GM21423 (cell line): ENCODE data around the gene MORN5.

ENCODE experiments used
- ATAC-seq: cut with Tn5 transposase; IDR thresholded peaks from one replicate; pipeline ENCODE4 v1.9.1; 2021; ENCODE audit warnings: mild to moderate bottlenecking, moderate library complexity; ENCODE audit not compliant: unreplicated experiment

The MORN5 gene

DNA sequence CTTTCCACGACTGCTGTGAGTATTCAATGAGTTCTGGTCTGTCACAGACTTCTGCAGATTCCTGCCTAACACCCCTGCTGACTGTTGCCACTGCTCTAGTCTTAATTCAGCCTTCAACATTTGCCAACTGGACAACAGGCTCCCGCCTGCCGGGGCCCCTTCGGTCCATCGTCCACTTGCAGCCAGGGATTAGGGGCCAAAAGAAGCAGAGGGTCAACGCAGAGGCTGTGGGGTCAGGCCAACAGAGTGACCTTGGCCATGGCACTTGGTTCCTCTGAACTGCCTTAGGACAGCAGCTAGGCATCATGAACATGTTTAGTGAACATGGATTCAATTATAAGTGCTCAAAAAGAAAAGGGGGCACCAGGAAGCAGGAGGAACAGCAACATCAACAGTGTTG lies 28.7 kb downstream of the MORN5 start:
- no peak for ATAC-seq

DNA sequence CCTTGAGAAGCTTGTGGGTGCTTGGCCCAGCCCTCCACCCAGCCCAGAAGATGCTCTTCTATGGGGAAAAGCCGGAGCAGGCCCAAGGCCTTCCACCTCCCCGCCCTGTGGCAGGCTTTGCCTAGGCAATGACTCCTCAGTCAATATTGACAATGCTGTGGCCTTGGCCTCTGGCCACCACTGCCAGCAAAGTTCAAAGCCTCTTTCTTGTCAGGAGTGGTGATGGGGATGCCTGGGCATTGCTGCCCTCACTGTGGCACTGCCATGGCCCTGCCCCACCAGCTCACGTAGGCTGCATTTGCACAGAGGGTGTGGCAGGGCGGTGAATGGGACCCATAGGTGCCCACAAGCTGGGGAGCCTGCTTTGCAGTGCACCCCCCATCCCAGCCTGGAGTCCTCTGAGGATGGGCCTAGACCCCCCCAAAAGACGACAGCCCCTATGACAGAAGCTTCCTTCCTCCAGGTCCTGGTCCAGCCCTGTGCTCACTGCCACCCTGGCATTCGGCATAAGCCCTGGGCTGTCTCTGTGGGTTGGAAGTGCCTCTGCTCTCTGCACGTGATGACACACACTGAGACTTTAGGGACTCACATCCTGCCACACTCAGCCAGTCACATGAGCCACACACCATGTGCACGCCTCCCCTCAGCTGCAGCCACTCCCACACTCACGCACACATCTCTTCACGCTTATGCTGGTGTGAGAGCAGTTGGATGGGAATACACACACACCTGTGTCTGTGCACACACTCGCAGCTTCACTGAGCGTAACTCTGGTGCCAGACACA lies 31.1 kb downstream of the MORN5 start:
- no peak for ATAC-seq

DNA sequence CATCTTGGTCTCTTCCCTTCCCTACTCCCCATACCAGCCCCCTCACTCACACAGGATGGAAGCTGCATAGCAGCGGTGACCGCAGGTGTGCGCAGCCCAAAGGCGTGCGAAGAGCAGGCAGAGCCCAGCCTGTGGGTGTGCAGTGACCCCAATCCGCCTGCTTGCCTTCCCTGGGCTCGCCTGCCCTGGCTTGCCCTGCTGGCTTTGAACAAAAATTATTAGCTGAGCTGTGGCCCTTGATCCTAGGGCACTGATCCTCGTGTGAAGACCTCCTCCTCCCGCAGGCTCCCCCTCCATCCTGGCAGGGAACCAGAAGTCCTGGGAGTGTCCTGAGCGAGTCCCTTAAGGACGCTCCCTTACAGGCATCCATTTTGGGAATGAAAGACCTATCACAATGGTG lies 31.9 kb downstream of the MORN5 start:
- ATAC-seq = no peak

DNA sequence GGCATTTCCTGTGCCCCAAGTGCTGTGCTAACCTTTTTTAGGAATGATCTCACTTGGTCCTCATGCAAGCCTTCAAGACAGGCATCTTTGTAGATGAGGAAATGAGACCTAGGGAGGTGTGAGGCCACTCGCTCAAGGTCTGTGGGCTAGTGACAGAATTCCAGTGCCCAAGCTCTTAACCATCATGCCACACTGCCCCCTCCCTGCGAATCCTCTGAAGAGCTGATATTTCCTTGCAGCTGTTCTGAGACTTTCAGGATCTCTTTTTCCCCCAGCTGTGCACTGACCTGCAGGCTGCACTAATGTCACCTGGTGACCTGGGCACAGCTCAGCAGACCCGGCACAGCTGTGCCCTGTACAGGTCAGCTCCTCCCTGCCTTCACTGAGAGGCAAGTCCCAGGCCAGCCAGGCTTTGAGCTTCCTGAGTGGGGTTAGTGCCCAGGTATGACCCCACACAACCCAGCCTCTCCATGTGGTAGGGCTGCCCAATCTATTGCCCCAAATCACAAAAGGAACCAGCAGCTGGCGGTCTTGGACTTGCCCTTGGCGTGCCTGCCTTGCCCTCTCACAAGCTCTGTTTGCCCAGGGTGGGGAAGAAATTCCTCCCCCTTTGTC lies 32.7 kb downstream of the MORN5 start:
- ATAC-seq = no peak

DNA sequence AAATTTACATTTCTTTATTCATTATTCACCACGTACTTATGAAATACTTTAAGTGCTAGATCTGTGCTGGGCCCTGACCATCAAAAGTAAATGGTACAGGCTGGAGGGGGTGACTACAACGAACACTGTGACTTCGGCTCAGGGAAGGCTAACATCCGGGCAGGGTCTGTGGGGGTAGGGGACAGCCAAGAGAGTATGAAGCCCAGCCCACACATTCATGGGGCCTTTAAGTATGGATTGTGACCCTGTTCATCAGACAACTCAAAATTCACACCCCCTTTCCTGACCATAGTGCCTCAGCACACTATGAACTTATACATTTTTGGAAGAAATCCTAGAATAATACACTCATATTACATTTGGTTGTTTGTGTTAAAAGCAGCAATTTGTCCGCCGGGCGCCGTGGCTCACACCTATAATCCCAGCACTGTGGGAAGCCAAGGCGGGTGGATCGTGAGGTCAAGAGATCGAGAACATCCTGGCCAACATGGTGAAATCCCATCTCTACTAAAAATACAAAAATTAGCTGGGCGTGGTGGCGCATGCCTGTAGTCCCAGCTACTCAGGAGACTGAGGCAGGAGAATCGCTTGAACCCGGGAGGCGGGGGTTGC lies 33.3 kb downstream of the MORN5 start:
- ATAC-seq = no peak

DNA sequence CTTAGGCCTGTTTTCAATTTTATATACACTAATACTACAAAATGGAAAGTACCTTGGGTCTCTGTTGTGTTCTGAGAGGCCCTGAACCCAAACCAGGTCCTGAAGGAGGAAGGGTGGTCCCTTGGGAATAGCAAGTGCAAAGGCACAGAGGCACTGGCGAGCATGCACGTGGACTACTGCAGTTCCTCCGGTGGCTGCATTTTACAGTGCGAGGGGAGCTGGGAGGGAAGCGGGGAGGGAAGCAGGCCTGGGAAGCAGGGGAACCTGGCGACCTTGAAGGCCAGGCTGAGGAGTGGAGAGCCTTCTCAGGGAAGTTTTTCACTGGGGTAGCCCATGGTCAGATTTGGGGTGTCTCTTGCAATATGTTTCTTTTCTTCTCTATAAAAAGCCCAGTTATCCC lies 33.9 kb downstream of the MORN5 start:
- ATAC-seq = no peak

DNA sequence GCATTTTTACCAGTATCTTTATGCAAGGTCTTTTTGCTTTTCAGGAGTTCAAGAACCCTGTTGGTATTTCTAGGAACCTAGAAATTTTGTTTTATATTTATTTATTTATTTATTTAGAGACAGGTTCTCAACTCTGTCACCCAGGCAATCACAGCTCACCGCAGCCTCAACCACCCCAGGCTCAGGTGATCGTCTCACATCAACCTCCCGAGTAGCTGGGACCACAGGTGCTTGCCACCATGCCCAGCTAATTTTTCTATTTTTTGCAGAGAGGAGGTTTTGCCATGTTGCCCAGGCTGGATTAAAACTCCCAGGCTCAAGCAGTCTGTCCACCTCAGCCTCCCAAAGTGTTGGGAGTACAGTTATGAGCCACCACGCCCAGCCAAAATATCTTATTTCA lies 36.2 kb downstream of the MORN5 start:
- ATAC-seq = no peak

DNA sequence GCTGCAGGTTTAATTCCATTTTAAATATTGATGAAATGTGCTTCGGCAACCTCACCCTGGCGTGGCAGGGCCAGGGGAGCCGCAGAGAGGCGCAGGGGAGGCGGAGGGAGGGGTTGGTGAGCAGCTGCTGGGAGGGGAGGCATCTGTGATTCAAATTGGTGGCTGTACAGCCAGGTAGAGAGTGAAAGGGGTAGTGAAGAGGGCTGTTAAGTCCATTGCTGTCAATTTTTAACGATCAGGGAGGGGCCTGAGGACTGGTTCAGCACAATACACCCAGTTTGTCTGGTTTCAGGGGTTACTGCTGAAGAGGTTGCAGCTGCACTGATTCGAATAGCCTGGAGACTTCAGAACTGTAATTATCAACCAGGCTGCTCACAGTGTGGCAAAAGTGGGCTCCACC lies 37.7 kb downstream of the MORN5 start:
- ATAC-seq = no peak

DNA sequence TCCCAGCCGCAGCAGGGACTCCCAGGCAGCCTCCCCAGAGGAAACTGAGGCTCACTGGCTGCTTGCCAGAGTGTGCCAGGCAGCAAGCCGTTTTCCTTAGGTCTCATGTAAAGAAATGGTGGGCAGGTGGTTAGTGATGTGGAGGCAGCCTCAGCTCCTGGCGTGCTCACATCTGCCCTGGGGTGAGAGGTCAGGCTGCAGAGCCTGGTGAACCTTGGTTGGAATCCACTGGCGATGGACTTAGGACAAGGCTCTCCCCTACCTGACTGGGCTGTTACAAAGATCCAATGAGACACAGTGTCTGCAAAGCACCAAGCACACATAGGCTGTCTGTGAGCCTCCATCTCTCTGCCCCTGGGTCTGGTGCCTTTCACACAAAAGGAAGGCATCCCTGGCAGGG lies 38.2 kb downstream of the MORN5 start:
- ATAC-seq = no peak

DNA sequence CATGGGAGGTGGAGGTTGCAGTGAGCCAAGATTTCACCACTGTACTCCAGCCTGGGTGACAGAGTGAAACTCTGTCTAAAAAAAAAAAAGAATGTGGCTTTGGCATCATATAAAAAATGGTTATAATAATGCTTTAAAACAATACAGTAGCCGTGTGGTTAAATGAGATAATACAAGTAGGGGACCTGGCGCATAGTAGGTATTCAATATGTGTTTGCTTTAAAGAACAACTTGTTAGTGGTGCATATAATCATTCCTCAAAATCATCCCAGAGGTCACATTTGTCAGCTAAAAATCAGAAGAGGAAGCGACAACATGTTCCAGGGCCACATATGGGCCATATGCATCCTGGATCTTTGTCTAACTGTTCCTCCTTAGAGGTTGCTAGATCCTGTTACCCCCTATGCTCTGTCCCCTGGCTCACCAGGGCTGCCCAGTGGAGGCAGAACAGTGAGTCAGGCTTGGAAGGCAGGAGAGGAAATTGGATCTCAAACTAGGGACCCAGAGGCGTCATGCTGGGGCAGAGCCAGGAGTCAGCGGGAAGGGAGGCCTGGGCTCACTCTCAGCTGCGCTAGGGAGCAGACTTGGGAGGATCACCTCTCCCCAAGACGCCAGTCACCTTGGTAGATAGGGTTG lies 41.4 kb downstream of the MORN5 start:
- no peak for ATAC-seq

DNA sequence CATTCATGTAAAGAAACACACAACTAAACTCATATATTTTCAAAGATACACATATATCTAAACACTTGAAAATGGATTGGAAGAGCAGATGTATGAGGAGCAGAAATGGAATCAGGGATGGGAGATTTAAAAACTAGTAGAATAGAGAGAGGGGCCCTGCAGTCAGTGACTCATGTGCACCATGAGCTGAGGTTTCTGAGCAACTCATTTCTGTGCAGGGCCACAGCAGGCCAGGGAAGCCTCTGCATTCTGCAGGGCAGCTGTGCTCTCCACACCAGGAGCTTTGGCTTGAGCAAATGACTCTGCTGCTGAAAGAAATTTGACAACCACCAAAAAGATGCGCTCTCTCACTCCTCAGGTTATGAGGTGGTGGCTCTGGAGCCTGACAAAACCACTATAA lies 41.9 kb downstream of the MORN5 start:
- no peak for ATAC-seq

DNA sequence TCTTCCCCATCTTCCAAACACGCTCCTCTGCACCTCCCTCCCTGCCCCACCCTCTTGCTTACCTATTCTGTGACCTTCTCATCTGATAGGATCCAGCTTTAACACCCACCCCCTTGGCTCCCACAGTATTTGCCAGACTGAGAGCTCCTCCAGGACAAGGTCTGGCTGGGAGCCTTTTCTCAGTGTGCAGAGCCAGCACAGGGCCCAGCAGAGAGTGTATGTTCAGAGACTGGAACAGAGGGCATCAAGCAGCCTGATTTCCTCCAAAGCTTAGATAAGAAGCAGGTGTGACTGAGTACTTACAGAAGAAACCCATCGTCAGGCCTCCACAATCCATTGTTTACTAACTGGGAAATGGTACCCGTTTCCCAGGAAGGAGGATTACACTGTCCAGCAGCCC lies 42.4 kb downstream of the MORN5 start:
- no peak for ATAC-seq

DNA sequence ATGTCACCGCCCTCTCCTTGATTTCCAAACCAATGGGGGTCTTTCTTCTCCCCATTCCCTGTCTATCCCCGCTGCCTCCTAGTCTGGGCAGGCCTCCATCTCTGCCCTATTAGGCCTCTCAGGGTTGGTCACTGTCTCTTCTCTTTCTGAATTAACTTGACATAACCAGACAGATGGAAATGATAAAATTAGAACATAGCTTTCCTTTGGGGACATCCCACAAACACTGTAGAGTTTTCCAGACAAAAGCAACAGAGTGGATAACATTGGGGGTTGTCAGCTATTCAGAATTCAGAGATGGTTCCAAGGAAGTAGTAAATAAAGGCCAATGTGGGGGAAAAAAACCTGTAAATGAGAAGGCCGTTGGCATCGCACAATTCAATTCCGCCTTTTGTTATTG lies 44.3 kb downstream of the MORN5 start:
- ATAC-seq = no peak

DNA sequence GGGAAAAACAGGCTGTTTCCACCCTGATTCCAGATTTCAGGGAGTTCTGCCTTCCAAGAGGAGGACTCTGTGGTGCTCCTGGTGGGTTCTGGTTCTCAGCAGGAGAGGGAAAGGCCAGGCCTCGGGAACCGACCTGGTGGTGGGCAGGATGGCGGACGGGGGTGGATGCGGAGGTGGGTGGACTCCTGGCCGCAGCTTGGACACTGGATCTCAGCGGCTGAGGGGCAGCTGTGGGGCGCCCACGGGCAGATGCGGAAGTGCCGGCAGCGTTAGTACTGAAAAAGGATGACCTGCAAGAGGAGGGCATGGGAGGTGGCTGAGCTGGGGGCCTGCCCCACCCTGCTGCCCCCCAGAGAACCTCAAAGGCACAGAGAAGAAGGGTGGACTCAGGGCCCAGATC lies 44.8 kb downstream of the MORN5 start:
- no peak for ATAC-seq

DNA sequence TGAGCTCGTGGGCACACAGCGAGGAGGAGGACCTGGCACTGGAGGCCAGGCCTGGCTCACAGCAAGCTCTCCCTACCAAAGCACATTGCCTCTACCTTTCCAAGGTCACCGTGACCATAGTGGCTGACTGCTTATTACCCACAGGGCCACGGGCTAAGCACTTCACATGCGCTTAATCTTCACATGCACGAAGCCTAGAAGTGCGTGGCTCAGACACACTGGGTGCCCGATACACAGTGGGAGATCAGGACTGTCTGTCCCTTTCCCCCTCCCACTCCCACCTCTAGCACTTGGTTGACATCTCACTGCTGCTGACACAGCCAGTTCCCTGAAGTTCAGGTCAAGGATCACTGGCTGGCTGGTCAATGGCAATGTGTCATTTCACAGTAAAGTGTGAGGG lies 45.5 kb downstream of the MORN5 start:
- ATAC-seq = no peak

DNA sequence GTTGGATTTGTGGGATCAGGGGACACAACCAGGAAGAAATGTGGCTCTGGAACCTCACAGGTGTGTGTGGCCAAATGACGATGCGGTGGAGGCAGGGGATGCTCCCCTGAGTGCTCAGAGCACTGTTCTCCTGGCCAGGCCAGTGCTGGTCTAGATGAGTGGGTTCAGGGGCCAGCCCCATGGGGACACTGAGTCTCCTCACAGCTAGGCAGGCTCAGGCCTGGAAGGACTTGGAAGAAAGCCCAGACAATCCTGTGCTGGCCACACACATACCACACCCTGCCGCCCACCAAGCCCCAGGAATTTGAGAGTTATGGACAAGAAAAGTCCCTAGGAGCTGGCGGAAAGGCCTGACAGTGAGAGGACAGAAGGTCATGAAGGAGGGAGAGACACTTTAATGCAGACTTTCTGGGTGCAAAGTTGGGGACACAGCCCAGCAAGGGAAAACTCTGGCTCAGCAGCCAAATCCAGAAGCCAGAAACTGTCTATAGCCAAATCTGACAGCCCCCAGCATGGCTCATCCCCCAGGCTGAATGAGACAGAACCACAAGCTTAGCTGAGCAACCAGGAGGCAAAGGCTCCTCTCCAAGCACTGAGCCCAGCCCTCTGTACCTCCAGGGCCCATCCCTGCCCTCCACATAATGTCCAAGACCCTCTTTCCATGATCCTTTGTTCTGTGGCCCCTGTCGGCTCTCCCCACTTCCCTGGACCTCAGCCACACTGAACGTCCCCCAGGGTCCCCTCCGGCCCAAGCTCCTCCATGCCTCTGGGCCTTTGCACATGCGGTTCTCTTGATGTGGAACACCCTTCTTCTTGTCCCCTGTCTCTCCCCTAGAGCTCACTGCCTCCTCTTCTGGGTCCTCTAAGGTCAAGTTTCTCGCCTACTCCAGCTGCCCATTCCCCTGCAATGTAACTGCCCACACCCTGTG lies 46.7 kb downstream of the MORN5 start:
- no peak for ATAC-seq

DNA sequence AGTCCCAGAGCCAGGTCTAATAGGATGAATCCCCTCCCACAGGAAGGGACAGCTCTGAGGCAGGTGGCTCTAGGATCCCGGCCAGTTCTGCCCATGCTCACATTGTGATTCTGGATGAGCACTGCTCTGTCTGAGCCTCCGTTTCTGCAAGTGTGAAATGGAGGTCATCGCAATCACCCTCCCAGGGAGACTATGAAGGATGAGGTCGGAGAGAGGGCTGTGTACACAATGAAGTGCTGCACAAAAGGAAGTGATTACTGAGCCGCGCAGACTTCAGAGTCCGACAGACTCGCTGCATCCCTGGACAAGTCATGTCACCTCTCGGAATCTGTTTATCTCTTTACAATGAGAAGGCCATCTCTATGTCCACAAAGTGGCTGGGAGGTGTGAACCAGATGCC lies 47.4 kb downstream of the MORN5 start:
- ATAC-seq = no peak

DNA sequence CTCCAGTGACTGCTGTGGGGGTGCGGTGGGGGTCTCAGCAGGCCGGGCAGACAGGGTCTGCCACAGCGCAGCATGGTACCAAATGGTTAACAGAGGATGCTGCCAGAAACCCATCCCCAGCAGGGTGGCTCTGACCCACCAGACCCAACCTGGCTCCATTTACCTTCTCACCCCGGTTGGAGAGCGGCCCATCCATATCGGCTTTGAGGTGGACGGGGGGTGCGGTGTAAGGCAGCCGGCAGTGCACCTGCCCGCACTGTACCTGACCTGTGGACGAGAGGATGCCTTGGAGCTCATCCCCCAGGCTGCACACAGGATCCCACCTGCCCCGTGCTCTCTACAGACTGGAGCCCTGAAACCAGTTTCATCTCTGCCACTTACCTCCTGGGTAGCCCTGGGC lies 49.7 kb downstream of the MORN5 start:
- ATAC-seq = no peak

DNA sequence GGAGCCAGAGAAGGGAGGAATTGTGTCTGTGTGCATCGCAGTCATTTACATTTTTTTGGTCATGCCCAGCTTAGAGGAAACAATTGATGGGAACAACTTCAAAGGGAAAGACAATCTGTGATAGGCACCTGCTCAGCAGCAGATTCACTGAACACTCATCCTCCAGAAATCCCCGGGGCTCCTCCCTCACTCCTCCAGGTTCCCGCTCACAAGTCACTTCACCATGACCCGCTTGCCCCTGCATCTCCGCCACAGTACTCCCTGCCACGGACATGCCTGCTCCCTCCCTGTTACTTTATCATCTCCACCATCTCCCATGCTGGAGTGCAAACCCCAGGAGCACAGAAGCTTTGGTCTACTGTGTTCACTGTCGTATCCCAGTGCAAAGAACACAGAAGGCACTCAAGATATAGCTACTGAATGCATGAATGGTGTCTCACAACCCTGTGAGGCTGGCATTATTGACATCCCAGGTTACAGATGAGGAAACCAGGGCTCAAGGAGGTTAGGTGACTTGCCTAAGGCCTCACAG lies 52.8 kb downstream of the MORN5 start:
- no peak for ATAC-seq

DNA sequence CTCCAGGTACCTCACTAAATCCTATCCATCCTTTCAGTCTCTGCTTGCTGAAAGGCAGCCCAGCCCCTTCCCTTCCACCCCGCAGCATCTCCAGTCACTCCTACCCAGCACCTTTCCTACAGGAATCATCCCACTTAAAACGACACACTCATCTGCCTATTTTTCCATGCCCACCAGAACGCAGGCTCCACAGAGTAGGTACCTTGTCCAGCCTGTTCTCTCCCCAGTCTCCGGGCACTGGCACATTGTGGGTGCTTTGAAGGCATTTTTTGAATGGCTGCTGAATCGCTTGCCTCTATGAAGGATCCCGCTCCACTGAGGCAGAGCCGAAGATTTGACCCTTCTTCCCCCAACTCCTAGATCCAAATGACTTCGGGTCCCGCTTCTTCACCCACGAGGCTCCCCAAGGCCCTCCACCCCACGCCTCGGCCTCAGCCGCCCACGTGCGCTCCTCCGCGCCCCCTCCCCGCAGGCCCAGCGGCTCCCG lies 53.4 kb downstream of the MORN5 start:
- no peak for ATAC-seq
